ENCODE data around the gene YTHDF2.
A peak's percentile ranks its signal among the peaks of the same experiment; 100 is the strongest.
"Not testable (repeated sequence)": the region's sequence is repeated elsewhere in the genome, so short reads cannot be mapped to it uniquely, and the experiment has no call there.

Gene YTHDF2

GRCh38 chr1:28736450-28737306 lies at the start of gene YTHDF2:
Gene YTHDF2 (plus strand): TSS chr1:28736940. CDS start chr1:28737121, 181 bp downstream.
- peak; percentile 77 for DNase-seq (ENCODE audit: low read depth)

GRCh38 chr1:28691627-28692026 lies 45.1 kb upstream of the YTHDF2 start:
- not testable (repeated sequence) for DNase-seq (ENCODE audit: low read depth)

- no peak for DNase-seq (ENCODE audit: low read depth)
Observed at GRCh38 chr1:28703629-28704028, 33.1 kb upstream of the YTHDF2 start.

GRCh38 chr1:28716336-28716735 lies 20.4 kb upstream of the YTHDF2 start:
- DNase-seq (ENCODE audit: low read depth): no peak

GRCh38 chr1:28718166-28718565 lies 18.6 kb upstream of the YTHDF2 start:
- no peak for DNase-seq (ENCODE audit: low read depth)

GRCh38 chr1:28718586-28719331 lies 18.0 kb upstream of the YTHDF2 start:
- no peak for DNase-seq (ENCODE audit: low read depth)

- no peak for DNase-seq (ENCODE audit: low read depth)
Observed at GRCh38 chr1:28719332-28719619, 17.5 kb upstream of the YTHDF2 start.

- no peak for DNase-seq (ENCODE audit: low read depth)
Observed at GRCh38 chr1:28720376-28720775, 16.4 kb upstream of the YTHDF2 start.

GRCh38 chr1:28721927-28722326 lies 14.8 kb upstream of the YTHDF2 start:
- DNase-seq (ENCODE audit: low read depth): not testable (repeated sequence)

- not testable (repeated sequence) for DNase-seq (ENCODE audit: low read depth)
Observed at GRCh38 chr1:28725365-28725764, 11.4 kb upstream of the YTHDF2 start.

GRCh38 chr1:28735961-28736449 lies 735 bp upstream of the YTHDF2 start:
- DNase-seq (ENCODE audit: low read depth): no peak

GRCh38 chr1:28737307-28738132 lies 780 bp downstream of the YTHDF2 start:
- DNase-seq (ENCODE audit: low read depth): no peak

GRCh38 chr1:28740118-28740517 lies 3.4 kb downstream of the YTHDF2 start:
- DNase-seq (ENCODE audit: low read depth): no peak

GRCh38 chr1:28744184-28744583 lies 7.4 kb downstream of the YTHDF2 start:
- no peak for DNase-seq (ENCODE audit: low read depth)

- no peak for DNase-seq (ENCODE audit: low read depth)
Observed at GRCh38 chr1:28745653-28746173, 9.0 kb downstream of the YTHDF2 start.

GRCh38 chr1:28750330-28750729 lies 13.6 kb downstream of the YTHDF2 start:
- DNase-seq (ENCODE audit: low read depth): no peak

- not testable (repeated sequence) for DNase-seq (ENCODE audit: low read depth)
Observed at GRCh38 chr1:28750771-28751294, 14.1 kb downstream of the YTHDF2 start.

- no peak for DNase-seq (ENCODE audit: low read depth)
Observed at GRCh38 chr1:28751315-28752060, 14.7 kb downstream of the YTHDF2 start.

GRCh38 chr1:28755701-28756100 lies 19.0 kb downstream of the YTHDF2 start:
- DNase-seq (ENCODE audit: low read depth): no peak

- DNase-seq (ENCODE audit: low read depth): no peak
Observed at GRCh38 chr1:28756846-28757245, 20.1 kb downstream of the YTHDF2 start.

- DNase-seq (ENCODE audit: low read depth): no peak
Observed at GRCh38 chr1:28758420-28758819, 21.7 kb downstream of the YTHDF2 start.
